Psoas muscle (tissue), 8 donors: ENCODE data around the gene KRT13. TPM values are rescaled to one million over a fixed set of nuclear protein-coding genes. Genes with fewer than 3 reads are reported as not detected.

Experiments used
- ATAC-seq, 4 donors: fragments of 200-7000 bp; cut with Tn5 transposase; one replicate each; pipeline ENCODE4 v1.9.1; 2020; ENCODE audit warnings: moderate library complexity in 3 of 4, mild to moderate bottlenecking in 2 of 4
- DNase-seq, 2 donors: peaks; one replicate each; pipeline ENCODE4 v3.0.0-alpha.2; 2020
- H3K27ac ChIP-seq: fragments of 200-600 bp; one replicate; pipeline ENCODE4 v1.8.0; 2022
- H3K27me3 ChIP-seq, 3 donors: fragments of 200-600 bp in 1 of 3; one replicate each; pipeline versions ENCODE4 v1.6.1 to v1.8.0; 2013 to 2022; ENCODE audit warnings: low read length in 2 of 3, mild to moderate bottlenecking in 2 of 3, moderate library complexity in 1 of 3; ENCODE audit not compliant: insufficient read depth in 3 of 3
- H3K36me3 ChIP-seq, 2 donors: fragments of 200-600 bp in 1 of 2; one replicate each; pipeline versions ENCODE4 v1.6.1 to v1.8.0; 2013 to 2022; ENCODE audit warnings: low read depth in 1 of 2, mild to moderate bottlenecking in 1 of 2, moderate library complexity in 1 of 2; ENCODE audit not compliant: insufficient read depth in 1 of 2
- H3K4me1 ChIP-seq: fragments of 200-600 bp; one replicate; pipeline ENCODE4 v1.8.0; 2022
- H3K4me3 ChIP-seq: fragments of 200-600 bp; one replicate; pipeline ENCODE4 v1.8.0; 2022; ENCODE audit warnings: mild to moderate bottlenecking
- H3K9me3 ChIP-seq: fragments of 200-600 bp; one replicate; pipeline ENCODE4 v1.8.0; 2022
- WGBS, 3 donors: extraction: QIAGEN DNeasy Blood & Tissue Kit; methylation state at CpG; one replicate each; pipeline versions ENCODE4 v1.1.6 to v1.1.7; 2013; 5-methylcytosine and 5-hydroxymethylcytosine counted together
- intact Hi-C, 2 donors: fragments of 100-400 bp; cut with DNase I; formaldehyde crosslinking; loops; one replicate each; pipeline versions ENCODE4 v1.11.0 to v1.14.2; 2022
- polyA plus RNA-seq, 3 donors: library from polyadenylated mRNA; stranded (reverse); fragments of 200-250 nt; gene quantifications; one replicate each; pipeline ENCODE4 v1.2.3, GENCODE V29; 2013
- total RNA-seq, 4 donors: library from RNA; stranded (reverse); fragmentation: NEBNext Ultra II Directional in 2 of 4; extraction: Animal tissue kit (Norgen Biotek cat#: 25700) in 2 of 4; gene quantifications; one replicate each; pipeline versions ENCODE4 v1.2.1 to v1.2.4, GENCODE V29; 2021 to 2023
- TF ChIP-seq, protein P1 (sequence below): fragments of 200-600 bp; IDR thresholded peaks from one replicate; pipeline ENCODE4 v1.8.0; 2022; ENCODE audit warnings: antibody characterized with exemption
- donor health status: healthy with polysubstance abuse.
- donor health status: DM: no; HTN: no; CAD: no; lungs with moderate emphysema.
- donor health status: Bipolar disorder and iron deficiency.
- donor health status: healthy.
- donor health status: DM: yes; HTN: yes; CAD: no.
- donor health status: DM: no; HTN: no; CAD: no.
- donor health status: DM: no; HTN: no; CAD: no.
- donor health status: DM: yes; HTN: yes; CAD: no.

The KRT13 gene
- total and polyA plus RNA-seq, 7 donors, result 0.13 to 3.3 (median 2.7) TPM; not detected in 2

DNA sequence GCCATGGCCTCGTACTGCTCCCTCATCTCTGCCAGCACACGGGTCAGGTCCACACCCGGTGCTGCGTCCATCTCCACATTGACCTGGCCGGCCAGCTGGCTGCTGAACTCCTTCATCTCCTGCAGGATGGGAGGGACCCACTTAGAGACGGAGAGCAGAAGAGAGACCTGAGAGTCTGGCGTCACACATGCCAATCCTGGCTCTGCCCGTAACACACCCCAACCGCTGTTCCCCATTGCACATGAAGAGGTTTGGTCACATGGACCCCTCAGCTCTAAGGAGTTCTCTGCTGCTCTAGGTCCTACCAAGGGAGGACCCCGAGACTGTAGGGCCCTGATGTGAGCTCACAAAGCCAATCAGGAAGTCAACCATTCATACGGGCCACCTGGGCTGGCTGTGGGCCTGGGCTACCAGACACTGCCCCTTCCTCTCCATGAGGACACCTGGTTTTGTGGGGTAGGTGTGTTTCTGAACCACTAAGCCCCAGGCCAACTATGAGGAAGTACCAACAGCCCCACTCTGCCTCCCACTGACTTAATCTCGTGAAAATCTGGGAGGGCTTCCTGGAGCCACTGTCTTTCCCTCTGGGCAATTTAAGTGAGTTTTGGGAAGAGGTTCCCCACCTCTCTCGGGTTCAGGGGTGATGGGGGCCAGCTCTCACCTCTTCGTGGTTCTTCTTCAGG, 10.9 kb upstream of the KRT13 start:
- no peaks in the 10 kb centered on the region for H3K4me1 ChIP-seq
- H3K9me3 ChIP-seq, result no peaks in the 10 kb centered on the region
- no peak overlapping the region for H3K4me3 ChIP-seq
- WGBS, 3 donors, result 77 to 83% (median 82%) methylated on average over 14 of the region's 14 CpGs
- peaks cover 0 to 4% (median 0%) of the 10 kb centered on the region in 3 donors for H3K27me3 ChIP-seq
- no peak overlapping the region for H3K27ac ChIP-seq
- ATAC-seq (no peak), DNase-seq (no peak)
- intact Hi-C loops, result no loop called here
- TF ChIP-seq, protein P1, sequence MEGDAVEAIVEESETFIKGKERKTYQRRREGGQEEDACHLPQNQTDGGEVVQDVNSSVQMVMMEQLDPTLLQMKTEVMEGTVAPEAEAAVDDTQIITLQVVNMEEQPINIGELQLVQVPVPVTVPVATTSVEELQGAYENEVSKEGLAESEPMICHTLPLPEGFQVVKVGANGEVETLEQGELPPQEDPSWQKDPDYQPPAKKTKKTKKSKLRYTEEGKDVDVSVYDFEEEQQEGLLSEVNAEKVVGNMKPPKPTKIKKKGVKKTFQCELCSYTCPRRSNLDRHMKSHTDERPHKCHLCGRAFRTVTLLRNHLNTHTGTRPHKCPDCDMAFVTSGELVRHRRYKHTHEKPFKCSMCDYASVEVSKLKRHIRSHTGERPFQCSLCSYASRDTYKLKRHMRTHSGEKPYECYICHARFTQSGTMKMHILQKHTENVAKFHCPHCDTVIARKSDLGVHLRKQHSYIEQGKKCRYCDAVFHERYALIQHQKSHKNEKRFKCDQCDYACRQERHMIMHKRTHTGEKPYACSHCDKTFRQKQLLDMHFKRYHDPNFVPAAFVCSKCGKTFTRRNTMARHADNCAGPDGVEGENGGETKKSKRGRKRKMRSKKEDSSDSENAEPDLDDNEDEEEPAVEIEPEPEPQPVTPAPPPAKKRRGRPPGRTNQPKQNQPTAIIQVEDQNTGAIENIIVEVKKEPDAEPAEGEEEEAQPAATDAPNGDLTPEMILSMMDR, result no peak
- H3K36me3 ChIP-seq, result no peaks in the 10 kb centered on the region

GRCh38 chr17:41513168-41513547, 7.7 kb upstream of the KRT13 start:
- WGBS, 3 donors, result 59 to 69% (median 67%) methylated on average over 5 of the region's 5 CpGs
- peaks cover 0 to 4% (median 0%) of the 10 kb centered on the region in 3 donors for H3K27me3 ChIP-seq

DNA sequence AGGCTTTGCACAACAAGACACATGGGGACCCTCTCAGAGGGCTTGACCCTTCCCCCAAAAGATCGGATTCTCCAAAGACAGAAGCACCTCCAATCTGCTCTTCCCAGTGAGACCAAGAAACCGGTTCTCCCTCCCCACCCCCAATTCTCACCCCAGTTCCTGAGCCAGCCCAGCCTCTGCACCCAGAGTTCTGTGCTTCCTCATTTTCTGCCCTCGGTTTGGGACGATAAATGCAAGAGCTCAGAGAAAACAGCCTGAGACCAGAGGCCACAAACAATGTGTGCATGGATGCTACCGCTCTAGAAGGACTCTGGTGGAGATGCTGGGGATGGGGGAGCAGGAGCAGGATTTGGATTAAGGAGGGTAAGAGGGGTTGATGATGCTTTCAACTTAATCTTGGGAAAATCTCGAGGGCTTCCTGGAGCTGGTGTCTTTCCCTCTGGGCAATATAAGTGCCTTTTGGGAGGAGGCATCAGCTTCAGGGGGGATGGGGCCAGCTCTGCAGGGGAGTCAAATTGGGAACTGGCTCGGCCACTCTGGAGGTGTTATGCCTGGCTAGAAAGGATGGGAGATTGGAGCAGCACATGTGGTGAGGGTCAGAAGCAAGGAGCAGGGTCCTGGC, 7.2 kb upstream of the KRT13 start:
- ATAC-seq (no peak), DNase-seq (no peak)
- Histone ChIP-seq H3K27ac (no peak overlapping the region), H3K36me3 (no peaks in the 10 kb centered on the region), H3K9me3 (no peaks in the 10 kb centered on the region), H3K4me3 (no peak overlapping the region), H3K27me3 (peaks cover 0 to 1% (median 0%) of the 10 kb centered on the region in 3 donors), H3K4me1 (no peaks in the 10 kb centered on the region)
- TF ChIP-seq, protein P1, result no peak
- WGBS, 3 donors, result 59 to 70% (median 61%) methylated on average over 7 of the region's 7 CpGs
- intact Hi-C loops, result no loop called here

More at GRCh38 chr17:41513168-41513547, 7.7 kb upstream of the KRT13 start:
- Histone ChIP-seq H3K27ac (no peak overlapping the region), H3K36me3 (no peaks in the 10 kb centered on the region), H3K4me3 (no peak overlapping the region), H3K9me3 (no peaks in the 10 kb centered on the region), H3K4me1 (no peaks in the 10 kb centered on the region)
- DNase-seq, result no peak
- TF ChIP-seq, protein P1, result no peak
- no peak for ATAC-seq
- intact Hi-C loops, result no loop called here

DNA sequence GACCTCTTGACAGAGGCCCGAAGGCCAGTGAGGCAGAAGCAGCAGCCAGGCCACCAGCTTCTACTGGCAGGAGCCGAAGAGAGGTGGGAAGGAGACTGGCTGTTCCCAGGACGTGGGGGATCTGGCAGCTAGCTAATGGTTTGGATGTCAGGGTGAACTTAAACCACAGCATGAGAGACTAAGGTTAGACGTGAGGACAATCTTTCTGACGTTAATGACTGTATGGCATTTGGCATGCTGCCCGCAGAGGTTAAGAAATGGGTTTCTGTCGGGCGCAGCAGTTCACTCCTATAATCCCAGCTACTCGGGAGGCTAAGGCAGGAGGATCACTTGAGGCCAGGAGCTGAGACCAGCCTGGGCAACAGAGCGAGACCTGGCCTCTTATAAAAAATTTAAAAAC, 6.3 kb upstream of the KRT13 start:
- Histone ChIP-seq H3K36me3 (no peaks in the 10 kb centered on the region), H3K4me3 (no peak overlapping the region), H3K4me1 (no peaks in the 10 kb centered on the region), H3K9me3 (no peaks in the 10 kb centered on the region), H3K27ac (no peak overlapping the region), H3K27me3 (peaks cover 0 to 1% (median 0%) of the 10 kb centered on the region in 3 donors)
- DNase-seq (no peak), ATAC-seq (no peak)
- intact Hi-C loops, result no loop called here
- TF ChIP-seq, protein P1, result no peak
- WGBS, 3 donors, result 71 to 82% (median 77%) methylated on average over 10 of the region's 10 CpGs
